Central memory CD4-positive, alpha-beta T cell (primary cell): ENCODE data around the gene ISOC1.

Experiments used
- DNase-seq: peaks from one replicate; pipeline ENCODE4 v3.0.0; 2022

The ISOC1 gene

DNA sequence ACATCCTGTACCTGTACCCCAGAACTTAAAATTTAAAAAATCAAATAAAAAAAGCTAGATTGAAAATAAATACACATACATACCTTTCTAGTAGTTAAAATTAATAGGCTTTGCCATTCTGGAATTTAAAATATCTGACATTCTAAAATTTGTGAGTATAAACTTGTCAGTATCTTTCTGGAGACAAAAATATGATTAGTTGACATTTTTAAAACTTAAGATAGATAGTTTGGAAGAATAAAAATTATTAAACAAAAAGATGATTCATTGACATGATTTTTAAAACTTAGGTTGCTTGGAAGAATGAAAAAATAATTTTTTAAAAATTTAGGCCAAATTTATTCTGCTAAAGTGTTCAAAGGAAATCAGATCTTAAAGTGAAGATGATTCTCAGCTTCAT is 43.1 kb downstream of the ISOC1 start:
- DNase-seq: no peak

DNA sequence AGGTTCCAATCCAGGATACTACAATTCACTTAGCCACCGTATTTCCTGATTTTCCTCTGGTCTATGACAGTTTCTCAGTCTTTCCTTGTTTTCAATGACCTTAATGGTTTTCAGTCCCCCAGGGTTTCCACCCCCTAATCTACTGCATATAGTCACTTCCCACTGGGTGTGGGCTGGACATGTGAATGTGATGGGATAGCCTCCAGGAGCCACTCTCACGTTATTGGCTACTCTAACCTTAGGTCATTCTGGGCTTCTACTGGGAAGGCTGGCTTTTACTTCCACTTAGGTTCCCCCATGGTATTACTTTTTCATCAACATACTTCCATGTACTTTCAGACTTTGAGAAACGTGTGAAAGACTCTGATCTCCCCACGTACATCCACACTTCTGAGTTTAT is 46.5 kb downstream of the ISOC1 start:
- no peak for DNase-seq

DNA sequence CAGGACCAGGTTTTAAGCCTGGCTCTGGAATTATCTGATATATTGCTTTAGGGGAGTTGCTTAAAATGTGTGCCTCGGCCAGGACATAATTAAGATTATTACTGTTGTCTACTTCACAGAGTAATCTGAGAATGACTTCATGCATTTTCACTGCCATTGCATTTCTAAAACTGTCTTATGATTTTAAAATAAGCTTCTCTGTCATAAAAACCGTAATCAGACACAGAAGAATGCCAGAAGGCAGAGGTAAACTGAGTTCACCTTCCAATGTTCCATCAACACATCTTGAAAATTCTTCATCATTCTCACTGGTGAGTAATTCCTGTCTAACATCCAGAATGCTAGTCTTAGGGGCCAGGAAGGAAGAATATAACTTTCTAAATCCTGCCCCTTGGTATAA is 47.1 kb downstream of the ISOC1 start:
- no peak for DNase-seq

DNA sequence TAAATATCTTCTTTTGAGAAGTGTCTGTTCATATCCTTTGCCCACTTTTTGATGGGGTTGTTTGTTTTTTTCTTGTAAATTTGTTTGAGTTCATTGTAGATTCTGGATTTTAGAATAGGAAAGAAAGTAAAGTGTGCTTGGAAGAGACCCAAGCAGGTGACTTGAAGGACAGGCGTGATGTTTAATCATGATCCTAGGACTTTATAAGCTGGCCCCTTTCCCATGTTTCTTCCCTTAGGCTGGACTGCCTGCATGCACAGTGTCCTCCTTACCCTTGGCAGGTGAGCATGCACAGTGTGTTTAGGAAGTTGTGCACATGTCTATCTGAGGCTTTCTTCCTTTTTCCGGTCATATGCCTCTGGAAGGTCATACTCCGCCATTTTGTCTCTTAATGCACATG is 61.3 kb downstream of the ISOC1 start:
- DNase-seq: no peak

DNA sequence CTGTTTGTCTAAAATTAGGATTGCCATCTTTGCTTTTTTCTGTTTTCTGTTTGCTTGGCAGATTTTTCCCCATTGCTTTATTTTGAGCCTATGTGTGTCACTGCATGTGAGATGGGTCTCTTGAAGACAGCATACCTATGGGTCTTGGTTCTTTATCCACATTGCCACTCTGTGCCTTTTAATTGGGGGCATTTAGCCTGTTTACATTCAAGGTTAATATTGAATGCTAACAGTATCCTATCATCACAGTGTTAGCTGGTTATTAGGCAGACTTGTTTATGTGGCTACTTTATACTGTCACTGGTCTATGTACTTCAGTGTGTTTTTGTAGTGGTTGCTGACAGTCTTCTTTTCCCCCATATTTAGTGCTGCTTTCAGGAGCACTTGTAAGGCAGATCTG is 67.3 kb downstream of the ISOC1 start:
- DNase-seq: no peak
